Stimulated activated effector memory CD8-positive, alpha-beta T cell treated with anti-CD3 and anti-CD28 coated beads, Interleukin-12 subunit alpha, Interleukin-12 subunit beta, amount 100 ng/mL, for 72 hours (primary cell): Measurements from ENCODE around the gene TLL2.
"Not testable (repeated sequence)": the region's sequence is repeated elsewhere in the genome, so short reads cannot be mapped to it uniquely, and the experiment has no call there.

ENCODE experiments used
- ATAC-seq: fragments of 150-1000 bp; cut with Tn5 transposase; 2 replicates; pipeline ENCODE4 v1.10.0; 2021
- DNase-seq, 2 donors: peaks; one replicate each; pipeline ENCODE4 v3.0.0; 2021 to 2022; ENCODE audit warnings: low spot score in 2 of 2
- H3K27ac Mint-ChIP-seq: one replicate; pipeline ENCODE4 v1.8.0; 2022; ENCODE audit warnings: mild to moderate bottlenecking, mixed read lengths
- H3K36me3 Mint-ChIP-seq: one replicate; pipeline ENCODE4 v1.8.0; 2022; ENCODE audit warnings: mild to moderate bottlenecking, mixed read lengths
- H3K4me1 Mint-ChIP-seq: one replicate; pipeline ENCODE4 v1.8.0; 2022; ENCODE audit warnings: mixed read lengths
- H3K4me3 Mint-ChIP-seq: one replicate; pipeline ENCODE4 v1.8.0; 2022; ENCODE audit warnings: mild to moderate bottlenecking, mixed read lengths
- H3K9me3 Mint-ChIP-seq: one replicate; pipeline ENCODE4 v1.8.0; 2022; ENCODE audit warnings: mixed read lengths

The TLL2 gene

DNA sequence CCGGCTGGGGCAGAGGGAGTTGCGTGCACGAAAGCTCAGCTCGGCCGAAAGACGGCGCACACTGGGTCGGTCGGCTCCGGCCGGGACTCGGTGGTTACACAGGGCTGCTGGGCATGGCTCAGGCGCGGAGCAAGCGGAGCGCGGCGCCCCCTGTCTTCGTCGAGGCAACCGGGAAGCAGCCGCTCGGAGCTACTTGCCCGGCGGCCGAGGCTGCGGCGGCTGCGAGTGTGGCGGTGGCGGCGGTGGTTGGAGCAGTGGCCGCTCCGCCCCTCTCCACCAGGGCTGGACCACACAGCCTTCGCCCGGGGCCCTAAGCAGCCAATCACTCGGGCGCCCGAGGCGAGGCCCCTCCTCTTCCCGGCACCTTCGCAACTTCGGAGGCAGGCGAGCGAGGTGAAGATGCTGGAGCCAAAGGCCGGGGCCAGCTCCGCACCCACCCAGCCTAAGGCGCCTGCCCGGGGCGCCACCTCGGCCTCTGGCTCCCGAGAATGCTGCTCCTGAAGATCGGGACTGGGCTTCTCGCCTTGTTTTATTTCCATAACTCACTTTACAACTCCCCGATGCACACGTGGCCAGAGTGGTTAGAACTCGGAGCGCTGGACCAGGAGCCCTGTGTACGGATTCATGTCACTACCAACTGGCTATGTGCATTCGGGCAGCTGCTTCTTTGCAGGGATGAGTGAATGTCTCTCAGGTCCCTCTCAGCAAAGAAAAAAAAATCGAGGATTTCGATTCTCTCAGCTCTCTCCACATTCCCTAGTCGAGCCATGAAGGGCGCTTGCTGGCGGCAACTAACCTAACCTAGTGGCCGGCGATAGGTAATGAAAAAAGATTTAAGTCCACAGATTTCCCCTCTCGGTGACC, at the start of gene TLL2:
Gene TLL2 (minus strand): TSS at position 229 of the 864 bp plus-strand sequence. CDS start 241 bp downstream, outside the sequence.
- Mint-ChIP-seq H3K9me3 (no peaks in the 10 kb centered on the region), H3K36me3 (peaks cover 13% of the 10 kb centered on the region), H3K4me3 (peak within 1 kb of the TSS; percentile 69), H3K27ac (peak within 1 kb of the TSS; percentile 27), H3K4me1 (peaks cover 27% of the 10 kb centered on the region)
- DNase-seq = peak; percentile 45 to 84
- peak; percentile 87 for ATAC-seq

DNA sequence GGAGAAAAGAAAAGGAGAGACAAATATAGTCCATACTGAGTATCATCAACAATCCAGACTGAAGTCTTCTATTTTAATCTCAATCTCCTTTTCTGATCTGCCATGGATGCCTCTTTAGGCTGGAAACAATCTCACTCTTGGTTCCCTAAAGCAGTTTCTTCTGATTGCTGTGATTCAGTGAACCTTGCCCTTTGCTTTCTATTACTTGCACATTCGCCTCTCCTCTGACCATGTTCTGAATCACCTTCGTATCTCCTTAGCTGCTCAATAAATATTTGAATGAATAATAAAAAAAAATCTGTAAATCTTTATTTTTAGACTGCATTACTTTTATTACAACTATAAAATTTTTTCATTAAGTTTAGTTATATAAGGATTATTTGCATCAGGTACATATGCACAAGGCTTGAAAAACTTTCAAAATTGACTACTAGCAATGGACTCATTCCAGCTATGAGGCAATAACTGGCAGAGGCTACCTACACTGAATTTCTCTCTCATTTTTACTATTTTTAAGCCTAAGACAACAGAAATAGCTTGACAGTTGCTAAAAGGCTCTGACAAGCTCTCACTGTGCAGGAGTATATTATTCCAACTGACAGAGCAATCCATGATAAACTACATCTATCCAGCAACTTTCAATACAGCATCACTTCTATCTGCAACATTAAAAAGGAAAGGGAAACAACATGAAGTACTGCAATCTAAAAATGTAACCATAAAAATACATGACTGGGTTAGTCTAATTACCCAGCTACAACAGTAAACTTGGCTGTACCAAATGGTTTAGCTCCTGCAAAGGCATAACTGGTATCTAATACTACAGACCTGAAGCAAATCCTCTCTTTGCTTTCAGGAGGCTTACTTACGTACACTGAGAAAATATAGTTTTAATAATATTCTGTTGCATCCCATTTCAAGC, 47.5 kb upstream of the TLL2 start:
- H3K36me3 Mint-ChIP-seq = no peaks in the 10 kb centered on the region
- H3K27ac Mint-ChIP-seq = peak overlapping the region; percentile 32
- H3K9me3 Mint-ChIP-seq = no peaks in the 10 kb centered on the region
- ATAC-seq (no peak), DNase-seq (no peak)
- no peak overlapping the region for H3K4me3 Mint-ChIP-seq
- peaks cover 7% of the 10 kb centered on the region for H3K4me1 Mint-ChIP-seq

DNA sequence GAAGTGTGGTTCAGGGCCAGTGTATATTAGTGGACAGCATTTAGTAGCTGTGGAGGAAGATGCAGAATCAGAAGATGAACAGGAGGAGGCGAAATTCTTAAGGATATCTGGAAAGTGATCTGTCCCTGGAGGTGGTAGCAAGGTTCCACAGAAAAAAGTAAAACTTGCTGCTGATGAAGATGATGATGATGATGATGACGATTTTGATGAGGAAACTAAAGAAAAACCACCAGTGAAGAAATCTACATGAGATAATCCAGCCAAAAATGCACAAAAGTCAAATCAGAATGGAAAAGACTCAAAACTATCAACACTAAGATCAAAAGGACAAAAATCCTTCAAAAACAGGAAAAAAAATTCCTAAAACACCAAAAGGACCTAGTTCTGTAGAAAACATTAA, 46.8 kb upstream of the TLL2 start:
- no peaks in the 10 kb centered on the region for H3K36me3 Mint-ChIP-seq
- H3K27ac Mint-ChIP-seq = peak overlapping the region; percentile 32
- ATAC-seq = no peak
- no peak for DNase-seq
- no peak overlapping the region for H3K4me3 Mint-ChIP-seq
- H3K4me1 Mint-ChIP-seq = no peaks in the 10 kb centered on the region
- no peaks in the 10 kb centered on the region for H3K9me3 Mint-ChIP-seq

DNA sequence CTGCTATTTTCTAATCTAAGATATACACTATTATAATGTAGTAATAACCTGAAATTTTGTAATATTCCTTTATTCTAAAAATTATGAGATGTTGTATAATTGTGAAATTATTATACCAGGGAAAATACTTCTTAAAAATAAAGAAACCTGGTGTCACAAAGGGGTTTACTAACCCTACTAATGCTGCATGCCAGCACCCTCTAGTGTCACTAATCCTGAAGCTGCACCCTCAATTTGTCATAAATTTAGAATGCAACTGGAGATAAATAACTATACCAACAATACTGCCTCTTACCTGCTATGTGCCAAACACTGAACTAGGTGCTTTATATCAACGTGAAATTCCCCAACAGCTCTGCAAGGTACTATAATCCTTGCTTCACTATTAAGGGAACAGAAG, 42.3 kb upstream of the TLL2 start:
- DNase-seq = no peak
- no peaks in the 10 kb centered on the region for H3K36me3 Mint-ChIP-seq

DNA sequence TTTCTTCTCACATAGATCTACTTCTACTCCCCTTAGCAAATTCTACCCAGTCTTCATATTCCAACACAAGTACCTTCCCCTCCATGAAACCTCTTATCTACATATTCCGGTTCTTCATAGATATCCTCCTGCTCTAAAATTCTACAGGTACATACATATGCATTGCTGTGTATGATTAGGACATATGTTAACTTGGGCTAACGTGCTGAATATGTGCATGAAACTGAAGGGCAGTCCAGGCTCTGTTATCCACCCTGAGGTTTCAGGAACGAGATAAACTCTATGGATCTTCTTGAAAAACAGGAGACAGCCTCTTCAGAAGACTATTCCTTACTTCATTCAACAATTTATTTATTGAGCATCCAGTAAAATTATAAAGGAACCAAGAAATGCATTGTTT, 41.6 kb upstream of the TLL2 start:
- H3K9me3 Mint-ChIP-seq = no peaks in the 10 kb centered on the region
- no peak overlapping the region for H3K27ac Mint-ChIP-seq
- no peak for DNase-seq
- no peak overlapping the region for H3K4me3 Mint-ChIP-seq
- H3K36me3 Mint-ChIP-seq = no peaks in the 10 kb centered on the region
- H3K4me1 Mint-ChIP-seq = no peaks in the 10 kb centered on the region
- no peak for ATAC-seq

More for the DNA sequence above, 42.3 kb upstream of the TLL2 start:
- Mint-ChIP-seq H3K4me1 (no peaks in the 10 kb centered on the region), H3K9me3 (no peaks in the 10 kb centered on the region), H3K4me3 (no peak overlapping the region), H3K27ac (no peak overlapping the region)
- no peak for ATAC-seq

DNA sequence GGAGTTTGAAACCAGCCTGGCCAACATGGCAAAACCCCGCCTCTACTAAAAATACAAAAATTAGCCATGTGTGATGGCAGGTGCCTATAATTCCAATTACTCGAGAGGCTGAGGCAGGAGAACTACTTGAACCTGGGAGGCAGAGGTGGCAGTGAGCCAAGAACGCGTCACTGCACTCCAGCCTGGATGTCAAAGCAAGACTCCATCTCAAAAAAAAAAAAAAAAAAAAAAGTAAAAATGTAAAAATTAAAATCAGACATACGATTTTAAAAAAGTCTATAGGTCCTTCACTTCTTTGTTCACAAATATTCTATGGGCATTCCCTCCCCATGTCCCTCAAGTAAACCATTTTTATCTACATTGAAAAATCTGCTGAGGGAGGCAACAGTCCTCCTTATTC, 34.9 kb upstream of the TLL2 start:
- DNase-seq = no peak
- no peak for ATAC-seq
- Mint-ChIP-seq H3K36me3 (no peaks in the 10 kb centered on the region), H3K4me3 (no peak overlapping the region), H3K9me3 (no peaks in the 10 kb centered on the region), H3K27ac (peak overlapping the region; percentile 5), H3K4me1 (peaks cover 6% of the 10 kb centered on the region)

DNA sequence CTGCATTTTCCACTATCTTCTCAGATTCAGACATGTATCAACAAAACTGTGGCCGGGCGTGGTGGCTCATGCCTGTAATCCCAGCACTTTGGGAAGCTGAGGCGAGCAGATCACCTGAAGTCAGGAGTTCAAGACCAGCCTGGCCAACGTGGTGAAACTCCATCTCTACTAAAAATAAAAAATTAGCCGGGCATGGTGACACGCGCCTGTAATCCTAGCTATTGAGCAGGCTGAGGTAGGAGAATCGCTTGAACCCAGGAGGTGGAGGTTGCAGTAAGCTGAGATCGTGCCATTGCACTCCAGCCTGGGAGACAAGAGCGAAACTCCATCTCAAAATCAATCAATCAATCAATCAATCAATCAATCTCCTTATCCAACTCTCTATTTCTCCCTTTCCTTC, 31.8 kb upstream of the TLL2 start:
- not testable (repeated sequence) for H3K4me3 Mint-ChIP-seq, DNase-seq, H3K9me3 Mint-ChIP-seq, ATAC-seq, H3K36me3 Mint-ChIP-seq, H3K27ac Mint-ChIP-seq
- H3K4me1 Mint-ChIP-seq = peaks cover 13% of the 10 kb centered on the region

DNA sequence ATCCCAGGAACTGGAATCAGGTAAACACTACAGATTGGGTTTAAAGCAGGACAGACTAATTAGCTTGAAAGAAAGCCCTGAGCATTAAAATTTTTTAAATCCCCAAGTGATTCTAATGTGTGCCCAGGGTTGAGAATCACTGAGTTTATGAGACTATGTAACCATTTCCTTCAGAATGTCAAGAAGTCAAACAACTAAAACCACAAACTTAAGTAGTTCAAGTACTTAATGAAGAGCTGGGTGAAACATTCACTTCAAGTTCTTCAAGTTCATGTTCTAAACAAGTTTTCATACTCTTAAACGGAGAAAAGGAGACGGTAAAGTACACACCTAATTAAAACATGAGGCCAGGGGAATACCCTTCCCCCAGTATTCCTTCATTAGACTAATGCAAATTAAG, 28.2 kb upstream of the TLL2 start:
- ATAC-seq (no peak), DNase-seq (no peak)
- no peak overlapping the region for H3K4me3 Mint-ChIP-seq
- H3K4me1 Mint-ChIP-seq = peaks cover 13% of the 10 kb centered on the region
- H3K36me3 Mint-ChIP-seq = peaks cover 10% of the 10 kb centered on the region
- no peak overlapping the region for H3K27ac Mint-ChIP-seq
- H3K9me3 Mint-ChIP-seq = no peaks in the 10 kb centered on the region

DNA sequence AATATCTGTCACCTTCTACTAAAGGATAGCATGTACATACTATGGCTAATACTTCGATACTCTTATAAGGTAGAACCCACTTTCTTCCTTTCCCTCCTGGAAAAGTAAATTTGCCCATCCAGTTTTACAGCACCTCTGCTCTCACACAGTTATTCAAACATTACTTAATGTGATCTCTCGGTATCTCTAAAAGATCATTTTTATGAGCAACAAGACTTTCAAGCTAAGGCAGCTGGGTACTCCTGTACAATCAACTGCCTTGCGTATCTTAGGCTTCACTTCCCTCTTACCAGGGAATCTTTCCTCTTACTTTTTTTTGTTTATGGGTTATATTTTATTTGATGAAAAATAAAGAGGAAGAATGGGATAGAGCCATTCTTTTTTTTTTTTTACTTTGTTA, 26.5 kb upstream of the TLL2 start:
- Mint-ChIP-seq H3K27ac (no peak overlapping the region), H3K4me1 (peaks cover 11% of the 10 kb centered on the region), H3K9me3 (no peaks in the 10 kb centered on the region), H3K36me3 (peaks cover 16% of the 10 kb centered on the region), H3K4me3 (no peak overlapping the region)
- ATAC-seq = no peak
- DNase-seq = no peak

DNA sequence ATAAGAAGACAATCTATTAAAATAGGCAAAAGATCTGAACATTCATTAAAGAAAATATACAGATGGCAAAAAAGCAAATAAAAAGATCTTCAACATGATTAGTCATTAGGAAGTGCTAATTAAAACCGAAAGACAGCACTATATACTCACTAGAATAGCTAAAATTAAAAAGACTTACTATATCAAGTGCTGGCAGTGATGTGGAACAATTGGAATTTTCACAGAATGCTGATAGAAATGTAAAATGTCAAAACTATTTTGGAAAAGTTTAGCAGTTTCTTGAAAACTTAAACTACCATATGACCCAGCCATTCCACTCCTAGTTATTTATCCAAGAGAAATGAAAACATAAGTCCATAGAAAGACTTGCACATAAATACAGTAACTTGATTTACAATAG, 25.0 kb upstream of the TLL2 start:
- Mint-ChIP-seq H3K4me3 (no peak overlapping the region), H3K27ac (no peak overlapping the region), H3K36me3 (peaks cover 20% of the 10 kb centered on the region), H3K4me1 (peaks cover 11% of the 10 kb centered on the region), H3K9me3 (no peaks in the 10 kb centered on the region)
- no peak for ATAC-seq
- DNase-seq = no peak

DNA sequence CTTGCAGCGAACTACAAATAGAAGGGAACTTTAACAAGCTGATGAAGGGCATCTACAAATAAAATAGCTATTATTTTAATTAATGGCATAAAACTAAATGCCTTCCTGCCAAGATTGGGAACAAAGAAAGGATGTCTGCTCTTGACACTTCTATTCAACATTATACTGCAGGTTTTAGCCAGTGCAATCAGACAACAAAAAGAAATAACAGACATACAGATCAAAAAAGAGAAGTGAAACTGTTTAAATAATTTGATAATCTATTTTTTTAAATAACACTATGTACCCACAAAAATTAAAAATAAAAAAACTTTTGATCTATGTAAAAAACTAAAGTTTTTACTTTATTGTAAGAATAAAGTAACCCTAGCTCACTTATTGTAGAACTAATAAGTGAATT, 22.4 kb upstream of the TLL2 start:
- H3K4me1 Mint-ChIP-seq = peaks cover 4% of the 10 kb centered on the region
- H3K4me3 Mint-ChIP-seq = no peak overlapping the region
- ATAC-seq = no peak

DNA sequence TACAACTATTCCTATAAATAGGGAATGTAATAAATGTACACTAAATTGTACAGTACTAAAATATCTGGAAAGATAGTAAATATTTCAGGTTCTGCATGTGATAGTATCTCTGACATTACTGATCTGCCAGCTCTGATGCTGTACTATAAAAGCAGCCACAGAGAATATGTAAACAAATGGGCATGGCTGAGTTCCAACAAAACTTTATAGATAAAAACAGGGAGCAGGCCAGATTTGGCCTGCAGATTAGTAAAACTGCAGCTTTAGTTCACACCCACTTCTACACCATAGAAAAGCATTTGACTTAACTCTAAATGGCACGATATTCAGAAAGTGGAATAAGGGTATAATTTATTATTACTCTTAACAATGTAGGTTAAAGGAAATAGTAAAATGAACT, 18.8 kb upstream of the TLL2 start:
- no peaks in the 10 kb centered on the region for H3K9me3 Mint-ChIP-seq
- ATAC-seq (no peak), DNase-seq (no peak)
- H3K36me3 Mint-ChIP-seq = peaks cover 78% of the 10 kb centered on the region
- peaks cover 4% of the 10 kb centered on the region for H3K4me1 Mint-ChIP-seq
- H3K27ac Mint-ChIP-seq = no peak overlapping the region
- no peak overlapping the region for H3K4me3 Mint-ChIP-seq

More for the DNA sequence above, 22.4 kb upstream of the TLL2 start:
- Mint-ChIP-seq H3K9me3 (no peaks in the 10 kb centered on the region), H3K36me3 (peaks cover 46% of the 10 kb centered on the region), H3K27ac (no peak overlapping the region)
- DNase-seq = no peak

DNA sequence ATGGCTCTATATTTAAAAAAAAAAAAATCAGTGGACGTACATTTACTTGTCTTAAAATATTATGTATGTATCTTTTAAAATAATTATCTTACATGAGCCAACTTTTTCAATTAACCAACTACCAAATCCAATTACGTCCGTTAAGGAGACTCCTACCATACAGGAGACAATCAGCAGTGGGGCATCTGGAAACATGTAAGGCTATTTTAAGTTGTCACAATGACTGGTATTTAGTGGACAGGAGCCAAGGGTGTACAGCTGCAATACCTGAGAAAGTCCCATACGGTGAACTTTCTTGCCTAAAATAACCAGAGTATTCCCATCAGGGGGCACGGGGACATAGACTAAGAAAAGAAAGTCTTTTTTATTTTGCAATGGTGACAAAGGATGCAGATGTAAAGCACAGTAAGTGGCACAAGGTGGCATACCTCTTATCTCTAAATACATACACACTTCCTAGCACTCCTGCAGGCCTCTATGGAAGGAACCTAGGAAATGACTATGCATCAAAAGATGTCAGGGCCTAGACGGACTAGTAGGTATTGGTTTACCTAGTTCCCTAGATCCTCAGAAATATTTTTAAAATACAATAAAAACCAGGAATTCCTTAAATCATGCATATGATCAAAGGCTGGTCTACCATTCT, 16.0 kb upstream of the TLL2 start:
- H3K9me3 Mint-ChIP-seq = no peaks in the 10 kb centered on the region
- ATAC-seq = no peak
- H3K4me3 Mint-ChIP-seq = no peak overlapping the region
- DNase-seq = no peak
- H3K4me1 Mint-ChIP-seq = no peaks in the 10 kb centered on the region
- H3K27ac Mint-ChIP-seq = no peak overlapping the region
- H3K36me3 Mint-ChIP-seq = peaks cover 93% of the 10 kb centered on the region

DNA sequence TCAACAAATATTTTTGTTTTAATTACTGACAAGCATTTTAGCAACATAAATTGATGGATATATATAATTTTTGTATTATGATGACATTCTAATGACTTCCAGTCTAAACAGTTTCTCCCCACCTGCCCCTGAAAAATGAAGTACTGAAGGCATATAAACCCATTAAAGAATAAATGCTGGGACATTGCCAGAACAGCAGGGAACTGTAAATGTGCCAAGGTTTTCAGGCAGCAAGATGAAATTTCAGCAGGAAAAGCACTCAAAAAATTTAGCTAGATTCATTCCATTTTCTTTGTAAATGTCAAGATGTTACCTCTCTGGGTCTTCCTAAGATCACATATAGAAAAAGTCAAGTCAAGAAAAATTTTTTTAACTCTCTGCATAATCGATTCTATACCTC, 11.0 kb upstream of the TLL2 start:
- no peaks in the 10 kb centered on the region for H3K9me3 Mint-ChIP-seq
- no peak for ATAC-seq

DNA sequence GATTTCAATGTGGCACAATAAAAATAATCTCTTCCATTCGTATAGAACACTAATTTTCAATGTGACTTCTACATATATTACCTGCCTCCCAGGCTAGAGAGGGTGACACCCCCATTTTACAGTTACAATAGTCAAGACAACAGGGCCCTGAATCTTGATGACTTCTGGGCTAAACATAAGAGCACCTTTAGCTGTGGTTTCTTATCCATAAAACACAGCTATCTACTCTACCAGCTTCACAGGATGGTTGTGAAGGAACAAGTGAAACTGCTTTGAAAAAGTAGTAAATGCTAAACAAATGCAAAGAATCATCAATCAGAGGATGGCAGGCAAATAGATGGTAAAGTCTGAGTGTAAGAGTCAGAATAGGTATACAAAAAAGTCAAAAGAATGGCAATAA, 3.6 kb upstream of the TLL2 start:
- ATAC-seq = no peak
- H3K4me1 Mint-ChIP-seq = peaks cover 21% of the 10 kb centered on the region
- DNase-seq = no peak
- H3K27ac Mint-ChIP-seq = no peak overlapping the region
- H3K9me3 Mint-ChIP-seq = no peaks in the 10 kb centered on the region
- peaks cover 44% of the 10 kb centered on the region for H3K36me3 Mint-ChIP-seq
- no peak overlapping the region for H3K4me3 Mint-ChIP-seq

More for the DNA sequence above, 11.0 kb upstream of the TLL2 start:
- peaks cover 99% of the 10 kb centered on the region for H3K36me3 Mint-ChIP-seq
- H3K4me3 Mint-ChIP-seq = no peak overlapping the region
- no peak for DNase-seq
- H3K27ac Mint-ChIP-seq = peak overlapping the region; percentile 18
- H3K4me1 Mint-ChIP-seq = no peaks in the 10 kb centered on the region
